Measurements from ENCODE around the gene OSER1.

- TF ChIP-seq CTCF (IDR thresholded peaks at IDR 0.05): no peak
- no peak for TF ChIP-seq POLR2A (IDR thresholded peaks at IDR 0.05)
- no peak for TF ChIP-seq EP300 (IDR thresholded peaks at IDR 0.05; ENCODE audit: low read depth)
Observed at GRCh38 chr20:44219791-44220190, 9.2 kb upstream of the OSER1 start.

Measured in transverse colon (tissue), 3 donors.